Fibroblast of the aortic adventitia (primary cell): ENCODE results near the gene PALB2. TPM values are rescaled to one million over a fixed set of nuclear protein-coding genes. Genes with fewer than 3 reads are reported as not detected.

ENCODE experiments used
- DNase-seq: peaks from one replicate; pipeline ENCODE4 v3.0.0-alpha.2; 2010; ENCODE audit warnings: low read depth
- H3K4me3 ChIP-seq: 2 replicates; pipeline ENCODE4 v1.5.1; 2011; ENCODE audit warnings: low read depth, mild to moderate bottlenecking, control low read depth, low read length, moderate library complexity
- total RNA-seq: library from RNA; depleted of rRNA; stranded (reverse); fragments of >200 nt; gene quantifications from 2 replicates; pipeline ENCODE4 v1.2.3, GENCODE V29; 2012; ENCODE audit warnings: low replicate concordance
- TF ChIP-seq, protein P1 (sequence below): IDR thresholded peaks from 2 replicates; pipeline ENCODE4 v1.5.1; 2011; ENCODE audit warnings: mild to moderate bottlenecking, low read length, control low read depth, inconsistent platforms; ENCODE audit not compliant: insufficient read depth

PALB2 gene
- total RNA-seq, 1 donor, result 19.4 TPM

DNA sequence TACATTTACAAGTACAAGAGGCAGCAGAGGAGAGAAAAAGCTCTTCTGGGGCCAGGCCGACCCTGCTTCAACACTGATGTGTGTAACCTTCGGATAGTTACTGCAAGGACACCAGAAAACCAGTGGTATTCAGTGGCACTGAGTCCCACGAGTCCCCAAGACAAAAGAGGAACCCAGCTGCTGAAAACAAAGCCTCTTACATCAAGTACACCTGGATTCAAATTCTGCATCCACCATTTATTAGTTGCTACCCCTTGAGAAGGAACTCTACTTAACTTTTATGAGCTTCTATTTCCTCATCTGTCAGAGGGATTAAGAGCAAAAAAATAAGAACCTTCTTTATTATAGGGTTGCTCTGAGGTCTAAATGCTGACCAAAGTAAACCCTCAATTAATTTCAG is 86.6 kb downstream of the PALB2 start:
- TF ChIP-seq, protein P1, sequence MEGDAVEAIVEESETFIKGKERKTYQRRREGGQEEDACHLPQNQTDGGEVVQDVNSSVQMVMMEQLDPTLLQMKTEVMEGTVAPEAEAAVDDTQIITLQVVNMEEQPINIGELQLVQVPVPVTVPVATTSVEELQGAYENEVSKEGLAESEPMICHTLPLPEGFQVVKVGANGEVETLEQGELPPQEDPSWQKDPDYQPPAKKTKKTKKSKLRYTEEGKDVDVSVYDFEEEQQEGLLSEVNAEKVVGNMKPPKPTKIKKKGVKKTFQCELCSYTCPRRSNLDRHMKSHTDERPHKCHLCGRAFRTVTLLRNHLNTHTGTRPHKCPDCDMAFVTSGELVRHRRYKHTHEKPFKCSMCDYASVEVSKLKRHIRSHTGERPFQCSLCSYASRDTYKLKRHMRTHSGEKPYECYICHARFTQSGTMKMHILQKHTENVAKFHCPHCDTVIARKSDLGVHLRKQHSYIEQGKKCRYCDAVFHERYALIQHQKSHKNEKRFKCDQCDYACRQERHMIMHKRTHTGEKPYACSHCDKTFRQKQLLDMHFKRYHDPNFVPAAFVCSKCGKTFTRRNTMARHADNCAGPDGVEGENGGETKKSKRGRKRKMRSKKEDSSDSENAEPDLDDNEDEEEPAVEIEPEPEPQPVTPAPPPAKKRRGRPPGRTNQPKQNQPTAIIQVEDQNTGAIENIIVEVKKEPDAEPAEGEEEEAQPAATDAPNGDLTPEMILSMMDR, result no peak

More for the DNA sequence above, 86.6 kb downstream of the PALB2 start:
- no peak for DNase-seq
- H3K4me3 ChIP-seq, result no peak overlapping the region

Other genes with a start within 250 kb of the PALB2 start
- 10.2 and 18.9 TPM in 2 replicates for gene COG7, start 188.1 kb downstream of the PALB2 start, total RNA-seq
- 11.5 and 38.7 TPM in 2 replicates for gene GGA2, start 130.8 kb downstream of the PALB2 start, total RNA-seq
- gene EARS2, start 84.0 kb downstream of the PALB2 start, total RNA-seq, result 22.6 and 23.1 TPM in 2 replicates
- 74.6 and 89.1 TPM in 2 replicates for gene UBFD1, start 83.6 kb downstream of the PALB2 start, total RNA-seq
- gene NDUFAB1, start 45.0 kb downstream of the PALB2 start, total RNA-seq, result 71.5 and 125 TPM in 2 replicates
- gene DCTN5, start 156 bp upstream of the PALB2 start, total RNA-seq, result 22.5 and 54.8 TPM in 2 replicates
- gene PLK1, start 37.6 kb upstream of the PALB2 start, total RNA-seq, result 6.2 and 16.8 TPM in 2 replicates
- not detected in 2 replicates for gene ERN2, start 71.9 kb upstream of the PALB2 start, total RNA-seq
- not detected in 2 replicates for gene CHP2, start 113.7 kb upstream of the PALB2 start, total RNA-seq
- gene PRKCB, start 194.7 kb upstream of the PALB2 start, total RNA-seq, result 0.16 TPM in 1 of 2 replicates, not detected in the other